Panc1 (cell line): ENCODE measurements around the gene ACIN1.

Experiments
- CTCF ChIP-seq: fragments of 450-650 bp; IDR thresholded peaks from 2 replicates; pipeline ENCODE4 v1.5.1; 2017; ENCODE audit warnings: mild to moderate bottlenecking
- POLR2AphosphoS5 ChIP-seq: IDR thresholded peaks from 2 replicates; pipeline ENCODE4 v1.6.1; 2012; ENCODE audit warnings: mild to moderate bottlenecking, low read depth, low read length, moderate library complexity
- REST ChIP-seq, 2 experiments: IDR thresholded peaks; 2 replicates each; pipeline ENCODE4 v1.6.1; 2011 to 2012; ENCODE audit warnings: low read depth in 2 of 2, control low read depth in 1 of 2, low read length in 1 of 2, mild to moderate bottlenecking in 1 of 2, moderate library complexity in 1 of 2; ENCODE audit not compliant: insufficient read depth in 1 of 2
- SIN3A ChIP-seq: IDR thresholded peaks from 2 replicates; pipeline ENCODE4 v1.6.1; 2012; ENCODE audit warnings: low read depth, mild to moderate bottlenecking, low read length, moderate library complexity, borderline replicate concordance; ENCODE audit not compliant: insufficient read depth
- TCF7L2 ChIP-seq: IDR thresholded peaks from 2 replicates; pipeline ENCODE4 v1.6.1; 2011; ENCODE audit warnings: mild to moderate bottlenecking, low read depth, low read length, inconsistent platforms

- TF ChIP-seq CTCF (no peak), SIN3A (no peak), POLR2AphosphoS5 (no peak), REST (IDR thresholded peaks at IDR 0.05; ENCODE audit: insufficient read depth in 1 of 2, low read depth in 2 of 2, low read length in 1 of 2) (no peak), TCF7L2 (no peak)
Observed at GRCh38 chr14:23053426-23053825, 41.5 kb downstream of the ACIN1 start.
